Activated T-helper 9 cell treated with anti-CD3 and anti-CD28 coated beads, Interleukin-2, amount 50 U/mL, for 16 hours (primary cell): ENCODE measurements around the gene KATNAL2.

Source experiments
- DNase-seq: peaks from one replicate; pipeline ENCODE4 v3.0.0-alpha.2; 2020; ENCODE audit warnings: low read depth

Gene KATNAL2

DNA sequence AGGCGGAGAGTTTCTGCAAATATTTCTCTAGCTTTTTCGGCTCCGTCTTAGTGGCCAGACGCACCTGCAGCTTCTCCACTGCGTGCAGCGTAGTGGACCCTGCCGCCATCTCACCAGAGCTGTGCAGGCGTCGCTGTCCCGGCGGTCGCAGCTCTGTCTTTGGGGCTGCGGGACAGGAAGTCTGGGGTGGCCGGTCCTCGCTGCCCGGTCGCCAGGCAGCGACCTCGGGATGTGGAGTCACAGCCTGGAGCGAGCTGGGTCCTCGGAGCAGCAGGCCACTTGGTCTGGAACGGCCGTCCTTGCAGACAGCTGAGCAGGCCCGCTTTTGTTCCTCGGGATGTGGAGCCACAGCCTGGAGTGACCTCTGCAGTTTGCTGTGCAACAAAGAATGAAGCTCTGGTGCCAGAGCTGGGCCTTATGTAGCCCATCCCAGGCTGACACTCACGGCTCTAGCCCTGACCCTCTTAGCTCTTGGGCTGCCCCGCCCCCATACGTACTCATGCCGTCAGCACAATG, 117.8 kb downstream of the KATNAL2 start, which contains the start of gene ELOA2:
Gene ELOA2 (minus strand): TSS at position 466 of the 516 bp plus-strand sequence. CDS start 357 bp downstream, at position 109.
- DNase-seq = no peak

DNA sequence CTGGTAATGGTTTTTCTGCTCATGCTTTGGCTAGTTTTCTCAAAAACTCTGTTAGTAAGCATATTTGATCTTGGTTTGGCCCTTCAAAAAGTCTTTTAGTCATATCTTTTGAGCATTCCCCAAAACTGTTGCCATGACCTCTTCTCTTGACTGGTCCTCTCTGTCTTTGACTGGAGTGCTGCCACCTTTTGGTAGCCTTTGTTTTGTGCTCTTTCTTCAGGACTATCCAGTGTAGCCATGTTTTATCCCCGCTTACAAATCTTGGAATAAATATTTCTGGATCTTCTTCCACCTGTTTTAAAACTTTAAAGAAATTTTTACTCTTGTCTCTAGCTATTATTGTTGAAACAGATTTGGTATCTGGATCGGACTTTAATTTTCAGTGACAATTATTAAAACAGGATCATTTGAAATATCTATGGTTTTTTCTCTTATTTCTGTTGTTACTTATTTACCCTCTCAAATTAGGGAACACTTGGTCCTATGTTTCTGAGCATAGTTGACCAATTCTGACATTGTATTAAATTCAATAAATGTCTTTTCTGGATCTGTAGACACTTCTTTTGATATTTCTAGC, 119.0 kb downstream of the KATNAL2 start:
- no peak for DNase-seq

DNA sequence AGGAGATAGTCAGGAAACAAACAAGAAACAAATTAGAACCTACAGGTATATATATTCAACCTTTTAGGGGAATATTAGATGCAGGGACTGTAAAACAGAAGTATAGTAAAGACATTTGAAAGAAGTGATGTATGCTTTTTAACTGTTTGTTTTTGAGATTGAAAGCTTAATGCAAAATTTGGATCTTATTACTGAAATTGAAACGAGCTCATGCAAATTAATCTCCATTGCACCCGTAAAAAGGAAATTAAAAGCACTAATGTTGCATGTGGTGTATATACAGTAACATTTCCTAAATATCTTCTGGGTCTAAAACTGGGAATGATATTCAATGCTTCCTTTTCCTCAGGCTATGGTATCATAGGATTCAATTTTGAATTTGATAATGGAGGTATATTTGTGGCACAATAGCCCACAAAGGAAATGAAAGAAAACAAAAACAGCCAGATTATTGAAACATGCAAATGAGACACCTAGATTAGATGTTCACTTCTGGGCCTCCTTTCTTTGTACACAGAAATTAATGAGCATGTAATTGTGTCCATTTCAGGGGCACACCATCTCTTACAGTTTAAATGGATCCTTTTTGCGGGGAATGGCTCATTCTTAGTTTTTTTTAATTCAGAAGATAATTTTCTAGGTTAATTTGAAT, 119.7 kb downstream of the KATNAL2 start:
- DNase-seq = no peak

DNA sequence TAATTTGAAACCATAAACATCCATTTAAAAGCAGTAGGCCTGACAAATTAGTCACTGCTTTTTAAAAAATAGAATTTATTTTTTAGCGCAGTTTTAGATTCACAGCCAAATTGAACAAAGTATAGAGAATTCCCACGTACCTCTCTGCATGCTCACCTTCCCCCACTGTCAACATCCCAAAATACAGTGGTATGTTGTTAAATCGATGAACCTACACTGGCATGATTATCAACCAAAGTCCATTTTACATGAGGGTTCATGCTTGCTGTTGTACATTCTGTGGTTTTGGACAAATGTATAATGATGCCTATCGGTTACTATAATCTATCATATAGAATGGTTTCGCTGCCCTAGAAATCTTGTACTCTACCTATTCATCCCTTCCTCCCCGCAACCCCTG, 123.6 kb downstream of the KATNAL2 start:
- DNase-seq = no peak

DNA sequence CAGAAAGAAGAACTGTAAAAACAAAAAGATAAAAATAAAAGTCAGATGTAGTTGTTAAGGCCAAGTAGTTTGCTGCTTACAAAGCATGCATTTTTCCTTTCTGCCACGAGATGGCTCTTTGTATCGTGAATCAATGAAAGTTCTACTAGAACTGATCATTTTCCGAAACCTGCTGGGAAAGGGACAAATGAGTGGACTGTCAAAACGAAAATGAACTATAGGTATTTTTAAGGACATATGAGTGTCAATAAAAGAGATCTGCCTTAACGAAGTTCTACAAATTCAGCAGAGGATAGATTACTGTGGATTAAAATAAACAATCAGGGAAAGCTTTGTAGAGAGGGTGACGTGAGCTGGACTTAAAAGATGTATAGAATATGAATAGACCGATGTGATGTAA, 133.1 kb downstream of the KATNAL2 start:
- no peak for DNase-seq

DNA sequence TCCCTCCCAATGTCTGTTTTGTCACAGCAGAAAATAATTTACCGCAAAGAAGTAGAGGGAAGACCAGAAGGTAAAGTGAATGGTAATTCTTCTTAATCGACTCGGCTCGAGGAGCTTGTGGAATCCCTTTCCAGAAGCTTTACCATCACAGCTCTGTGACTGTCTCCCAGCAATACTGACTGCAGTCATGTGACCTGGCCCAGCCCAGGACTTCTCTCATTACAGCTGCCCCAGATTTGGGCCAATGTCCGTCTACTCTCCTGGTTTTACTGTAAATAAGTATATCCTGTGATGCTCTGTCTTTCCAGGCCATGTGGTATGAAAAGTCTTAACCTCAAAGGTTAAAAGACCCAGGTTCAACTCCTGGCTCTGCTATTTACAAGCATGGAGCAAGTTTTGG, 137.0 kb downstream of the KATNAL2 start:
- DNase-seq = no peak

DNA sequence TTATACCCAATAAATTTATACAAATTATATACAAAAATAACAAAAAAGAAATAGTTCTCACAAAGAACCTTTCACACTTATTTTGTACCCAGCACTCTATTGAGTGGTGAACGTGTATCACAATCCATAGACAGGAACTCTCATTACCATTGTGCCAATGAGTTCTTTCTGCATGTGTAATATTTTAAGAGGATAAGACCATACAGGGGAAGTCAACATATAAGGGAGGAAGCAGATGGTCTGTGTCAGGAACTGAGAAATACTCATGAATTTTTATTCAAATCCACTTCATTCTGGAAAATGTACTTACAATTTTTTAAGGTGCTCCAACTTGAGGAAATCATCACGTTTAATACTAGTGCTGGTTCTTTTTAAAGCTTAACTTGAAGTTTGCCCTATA, 145.1 kb downstream of the KATNAL2 start:
- no peak for DNase-seq

DNA sequence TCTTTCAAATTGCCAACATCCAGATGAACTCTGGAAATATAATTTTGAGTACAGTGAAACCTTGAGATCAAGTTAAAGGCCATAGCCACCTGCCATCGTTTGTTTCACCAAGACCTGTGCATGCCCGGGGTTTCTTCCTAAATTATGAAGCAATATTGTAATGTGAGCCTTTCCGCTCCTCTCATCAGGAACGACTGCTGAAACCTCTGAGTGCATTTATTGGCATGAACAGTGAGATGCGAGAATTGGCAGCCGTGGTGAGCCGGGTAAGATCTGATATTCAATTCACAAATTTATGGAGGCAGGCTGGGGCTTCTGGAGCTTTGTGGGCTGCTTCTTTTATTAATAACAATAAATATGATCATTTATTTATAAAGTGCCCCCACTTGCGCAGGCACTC, 145.7 kb downstream of the KATNAL2 start:
- no peak for DNase-seq

DNA sequence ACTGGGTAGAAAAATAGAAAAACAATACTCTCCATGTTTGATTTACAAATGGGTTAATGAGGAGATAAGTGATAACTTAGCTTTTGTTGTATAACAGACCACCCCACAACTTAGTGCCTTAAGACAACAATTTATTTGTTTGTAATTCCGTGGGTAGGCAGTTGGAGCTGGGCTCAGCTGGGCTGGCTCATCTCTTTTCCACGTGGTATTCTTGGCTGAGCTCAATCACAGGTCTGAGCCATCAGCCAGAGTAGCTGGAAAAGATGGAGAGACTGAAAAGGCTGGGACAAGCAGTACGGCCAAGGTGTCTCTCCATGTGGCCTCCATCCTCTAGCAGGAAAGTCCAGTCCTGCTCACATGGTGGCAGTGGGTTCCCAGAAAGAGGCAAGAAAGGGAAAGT, 150.2 kb downstream of the KATNAL2 start:
- no peak for DNase-seq

DNA sequence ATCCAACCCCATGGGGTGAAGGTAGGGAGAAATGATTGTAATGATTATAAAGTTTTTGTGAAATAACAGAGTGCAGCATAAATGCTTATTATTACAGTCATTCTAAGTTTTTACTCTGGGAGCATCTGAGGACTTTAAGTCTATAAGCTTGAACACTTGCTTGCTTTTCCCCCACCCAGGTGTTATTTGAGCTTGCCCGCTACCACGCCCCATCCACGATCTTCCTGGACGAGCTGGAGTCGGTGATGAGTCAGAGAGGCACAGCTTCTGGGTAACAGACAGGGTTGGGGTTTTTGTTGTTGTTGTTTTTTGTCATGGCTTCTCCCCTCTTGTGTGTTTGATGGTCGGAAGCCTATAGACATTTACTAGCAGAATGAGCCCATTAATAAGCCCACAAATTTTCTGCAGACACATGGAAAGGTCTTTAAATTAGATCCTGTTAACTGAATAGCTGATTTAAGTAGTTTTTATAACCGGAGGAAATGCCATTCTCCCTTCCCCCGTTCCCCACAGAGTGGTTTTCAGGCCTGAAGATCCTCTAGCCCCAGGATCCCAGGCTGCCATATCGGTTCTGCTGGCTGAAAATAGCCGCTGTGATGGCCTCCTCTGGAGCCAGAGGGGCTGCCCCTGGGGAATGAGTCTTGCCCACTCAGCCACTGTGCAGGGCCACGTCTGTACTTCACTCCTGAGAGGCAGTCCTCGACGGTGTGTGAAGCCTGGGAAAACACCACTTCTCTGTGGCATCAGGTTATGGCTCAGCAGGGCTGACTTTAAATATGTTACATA, 157.9 kb downstream of the KATNAL2 start:
- no peak for DNase-seq

DNA sequence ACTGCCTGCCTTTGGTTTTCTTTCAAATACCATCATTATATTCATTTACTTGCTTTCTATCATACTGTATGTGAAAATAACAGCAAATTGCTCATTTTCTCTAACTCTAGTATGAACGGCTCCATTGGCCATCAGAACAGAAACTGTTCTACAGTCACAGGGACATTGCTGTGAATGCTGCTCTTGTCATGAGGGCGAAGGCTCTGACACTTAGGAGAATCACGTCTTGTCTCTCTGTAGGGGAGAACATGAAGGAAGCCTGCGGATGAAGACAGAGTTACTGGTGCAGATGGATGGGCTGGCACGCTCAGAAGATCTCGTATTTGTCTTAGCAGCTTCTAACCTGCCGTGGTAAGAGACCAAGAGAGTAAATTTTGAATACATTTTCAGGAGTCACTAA, 159.7 kb downstream of the KATNAL2 start:
- no peak for DNase-seq

DNA sequence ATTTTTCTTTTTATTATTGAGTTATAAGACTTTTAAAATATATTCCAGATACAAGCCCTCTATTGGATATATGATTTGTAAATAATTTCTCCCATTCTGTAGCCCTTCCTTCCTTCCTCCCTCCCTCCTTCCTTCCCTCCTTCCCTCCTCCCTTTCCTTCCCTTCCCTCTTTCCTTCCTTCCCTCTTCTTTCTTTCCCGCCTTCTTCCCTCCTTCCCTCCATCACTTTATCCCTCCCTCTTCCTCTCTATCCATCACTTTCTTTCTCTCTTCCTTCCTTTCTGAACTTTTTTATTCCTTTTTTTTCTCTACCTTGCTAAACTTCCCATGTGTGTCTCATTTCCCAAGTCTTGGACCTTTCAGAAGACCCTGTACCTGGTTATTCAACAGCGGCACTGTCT, 163.5 kb downstream of the KATNAL2 start:
- no peak for DNase-seq

DNA sequence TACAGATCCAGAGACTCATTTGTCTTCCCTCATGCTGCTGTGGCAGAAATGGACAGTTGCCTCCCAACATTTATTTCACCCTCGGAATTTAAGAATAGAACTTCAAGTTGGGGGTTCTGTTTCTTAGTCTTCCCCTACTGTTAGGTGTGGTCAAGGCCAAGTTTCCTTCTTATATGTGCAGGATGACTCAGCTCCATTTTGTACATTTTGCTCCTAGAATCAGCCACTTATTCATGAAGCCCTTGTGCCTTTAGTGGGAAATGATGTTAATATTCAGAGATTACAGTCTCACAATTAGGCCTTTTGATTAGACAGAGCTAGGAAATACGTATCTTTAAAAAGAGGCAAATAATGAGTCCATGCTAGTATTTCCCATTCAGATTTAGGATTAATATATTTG, 164.2 kb downstream of the KATNAL2 start:
- DNase-seq = no peak

DNA sequence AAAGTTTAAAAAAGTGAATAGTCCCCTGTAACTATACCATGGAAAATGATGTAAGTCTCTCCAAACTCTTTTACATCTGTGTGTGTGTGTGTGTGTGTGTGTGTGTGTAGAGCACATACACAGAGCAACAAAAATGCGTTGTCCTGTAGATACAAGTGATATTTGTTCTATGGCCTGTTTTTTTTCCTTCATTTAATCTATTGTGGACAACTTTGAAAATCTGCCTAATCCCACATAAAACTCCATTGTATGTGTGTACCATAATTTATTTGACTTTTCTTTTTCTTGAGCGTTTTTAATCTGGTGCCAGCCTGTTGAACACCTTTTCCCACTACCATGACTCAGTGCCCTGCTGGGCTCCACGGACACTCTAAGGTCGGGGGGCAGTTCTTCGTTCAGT, 170.3 kb downstream of the KATNAL2 start:
- DNase-seq = no peak

DNA sequence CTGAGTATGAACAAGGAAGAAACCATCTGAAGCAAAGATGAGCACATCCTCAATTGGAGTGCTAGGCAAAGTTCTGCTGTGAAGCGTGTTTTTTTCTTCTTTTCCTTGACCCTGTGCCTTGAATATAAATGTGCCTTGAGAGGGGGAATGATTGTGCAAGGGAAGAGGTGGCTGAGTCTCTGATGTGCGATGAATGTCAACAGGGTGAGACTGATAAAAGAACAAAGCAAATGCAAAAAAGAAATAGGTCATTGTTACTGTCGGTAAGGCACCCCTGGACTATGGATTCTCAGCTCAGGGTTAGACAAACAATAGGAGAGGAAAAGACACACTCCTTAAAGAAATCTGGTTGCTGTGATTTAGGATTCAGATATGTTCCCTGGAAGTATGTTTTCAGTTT, 178.4 kb downstream of the KATNAL2 start:
- DNase-seq = no peak

DNA sequence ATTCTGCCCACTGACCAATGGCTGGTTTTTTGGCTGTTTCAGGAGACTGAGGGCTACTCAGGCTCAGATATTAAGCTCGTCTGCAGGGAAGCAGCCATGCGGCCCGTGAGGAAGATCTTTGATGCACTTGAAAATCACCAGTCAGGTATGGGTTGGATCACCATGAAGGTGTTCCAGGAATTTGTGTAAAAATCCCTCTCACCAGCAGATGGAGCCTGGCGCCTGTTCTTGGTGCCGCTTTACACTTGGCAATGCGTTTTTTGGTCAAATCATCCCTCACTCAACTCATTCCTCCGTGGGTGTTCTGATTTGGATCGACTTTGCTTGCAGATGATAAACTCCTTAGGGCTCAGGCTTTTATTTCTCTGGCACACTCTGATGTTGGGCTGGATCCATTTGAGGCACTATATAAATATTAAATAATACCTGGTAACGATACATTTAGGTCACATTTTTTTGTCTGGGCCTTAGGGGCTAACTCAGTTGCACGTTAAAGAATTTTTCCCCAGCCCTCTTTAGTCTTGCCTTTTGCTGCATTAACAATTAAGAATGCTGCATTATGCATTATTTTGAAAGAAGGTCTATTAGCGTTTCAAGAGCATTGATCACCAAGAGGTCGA, 182.9 kb downstream of the KATNAL2 start:
- peak; percentile 22 for DNase-seq

DNA sequence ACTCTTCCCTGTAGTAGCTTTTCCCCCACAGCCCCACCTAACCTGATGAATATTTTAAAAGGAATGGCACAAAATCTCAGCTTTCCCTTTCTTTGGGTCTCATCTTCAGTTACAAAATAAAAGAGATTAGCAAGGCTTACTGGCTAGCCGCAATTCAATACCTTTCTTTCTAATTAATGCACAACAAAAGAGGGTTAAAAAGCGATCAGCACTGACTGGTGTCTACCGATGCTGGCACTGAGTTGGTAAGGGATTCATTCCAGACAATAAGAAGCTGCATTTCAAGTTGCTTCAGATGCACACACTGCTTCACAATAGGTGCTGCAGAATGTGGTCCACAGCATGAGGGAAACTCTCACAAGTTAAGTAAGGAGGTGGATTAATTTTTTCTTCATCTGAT, 191.0 kb downstream of the KATNAL2 start:
- no peak for DNase-seq

DNA sequence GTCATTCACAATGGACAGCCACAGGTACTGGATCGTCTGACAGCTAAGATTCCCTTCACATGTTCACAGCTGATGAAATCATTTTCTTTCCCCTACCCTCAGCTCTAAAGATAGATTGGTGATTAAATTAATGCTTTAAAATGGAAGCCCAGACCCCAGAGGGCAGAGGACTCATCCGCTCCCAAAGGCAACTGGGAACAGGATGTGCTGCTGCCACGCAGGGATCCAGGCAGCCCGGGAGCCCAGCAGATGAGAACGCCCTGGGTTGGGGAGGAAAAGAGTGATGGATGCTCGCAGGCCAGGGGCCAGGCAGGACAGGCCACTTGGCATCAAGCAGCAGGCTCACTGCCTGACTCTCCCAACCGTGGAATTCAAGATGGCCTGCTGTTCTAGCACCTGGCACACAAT, 191.6 kb downstream of the KATNAL2 start:
- DNase-seq = no peak

DNA sequence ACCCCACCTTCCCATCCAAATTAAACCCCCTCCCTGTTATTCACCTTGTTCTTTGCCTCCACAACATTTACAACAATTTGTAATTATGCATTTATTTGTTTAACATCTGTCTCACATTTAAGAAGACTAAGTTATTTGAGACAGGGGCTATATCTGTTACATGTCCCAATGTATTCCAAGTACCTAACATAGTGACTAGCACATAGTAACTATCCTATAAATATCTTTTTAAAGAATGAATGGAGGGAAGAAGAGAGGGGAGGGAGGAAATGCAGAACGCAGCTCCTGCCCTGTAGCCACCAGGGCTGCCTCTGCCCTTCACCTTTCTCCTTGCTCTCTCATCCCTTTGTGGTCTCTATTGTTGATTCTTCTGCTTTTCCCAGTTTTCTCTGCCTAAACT, 192.3 kb downstream of the KATNAL2 start:
- DNase-seq = no peak

DNA sequence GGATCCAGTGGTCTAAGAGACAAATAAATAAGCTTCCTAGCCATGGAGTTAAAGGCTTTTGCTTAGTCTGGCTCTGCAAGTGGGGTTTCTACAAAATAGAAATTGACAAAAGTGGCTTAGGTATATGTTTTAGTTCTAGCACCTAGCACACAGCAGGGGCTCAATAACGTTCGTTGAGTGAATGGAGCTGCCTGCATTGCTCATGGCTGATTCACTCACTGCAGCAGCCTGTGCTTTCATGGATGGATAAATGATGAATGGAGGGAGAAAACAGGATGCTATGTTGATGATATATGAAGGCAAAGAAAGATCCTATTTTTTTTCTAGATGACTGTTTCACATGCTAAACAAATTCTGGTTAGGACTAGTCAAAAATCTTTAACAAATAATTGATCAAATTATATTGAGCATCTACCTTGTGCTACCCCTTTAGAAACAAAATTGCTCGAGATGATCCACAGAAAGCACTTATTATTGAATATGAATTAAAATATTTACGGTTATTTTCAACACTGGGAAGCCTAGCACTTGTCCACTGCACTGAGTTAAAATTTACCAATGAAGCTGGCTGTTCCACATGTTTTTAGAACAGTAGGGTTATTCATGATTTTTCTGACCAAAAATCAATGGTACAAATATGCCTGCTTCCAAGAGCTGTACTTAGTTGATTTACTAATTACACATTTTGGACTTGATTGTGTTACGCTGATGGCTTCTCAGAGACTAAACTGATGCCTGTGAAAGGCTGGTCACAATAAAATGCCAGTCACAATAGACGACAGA, 193.3 kb downstream of the KATNAL2 start:
- DNase-seq = no peak

DNA sequence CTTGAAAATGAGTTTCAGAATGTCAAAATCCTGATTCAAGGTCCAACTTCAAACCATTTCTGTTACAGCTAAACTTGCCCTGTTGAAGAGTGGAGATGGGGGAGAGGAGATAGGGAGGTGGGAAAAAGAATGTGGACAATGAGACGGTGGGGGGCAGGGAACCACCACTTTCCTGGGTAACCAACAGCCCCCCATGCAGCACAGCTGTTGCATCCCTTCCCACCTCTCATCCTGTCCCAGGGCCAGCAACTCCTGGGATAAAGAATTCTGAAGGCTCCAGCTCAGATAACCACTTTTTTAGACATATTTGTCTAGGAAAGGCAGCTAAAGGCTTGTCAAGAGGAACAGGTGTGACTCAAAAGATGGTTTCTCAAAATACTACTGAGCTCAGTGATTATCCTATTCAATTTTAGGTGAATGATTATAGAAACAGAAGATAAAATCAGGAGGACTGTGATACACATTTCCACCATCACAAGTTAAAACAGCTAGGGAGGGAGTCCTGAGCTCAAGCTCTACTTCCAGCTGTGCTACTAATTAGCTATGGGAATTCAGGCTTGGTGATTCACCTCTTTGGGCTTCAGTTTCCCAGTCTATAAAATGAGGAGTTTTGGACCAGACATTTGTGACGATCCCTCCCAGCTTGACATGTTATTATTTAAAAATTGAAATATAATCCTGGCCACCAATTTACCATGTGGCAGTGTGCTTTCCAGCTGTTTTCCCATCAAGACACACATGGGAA, 196.6 kb downstream of the KATNAL2 start:
- no peak for DNase-seq
